Measurements from ENCODE around the gene AGAP1.

AGAP1 gene

GRCh38 chr2:235713189-235713588 lies 219.3 kb downstream of the AGAP1 start:
- TF ChIP-seq, protein P1, sequence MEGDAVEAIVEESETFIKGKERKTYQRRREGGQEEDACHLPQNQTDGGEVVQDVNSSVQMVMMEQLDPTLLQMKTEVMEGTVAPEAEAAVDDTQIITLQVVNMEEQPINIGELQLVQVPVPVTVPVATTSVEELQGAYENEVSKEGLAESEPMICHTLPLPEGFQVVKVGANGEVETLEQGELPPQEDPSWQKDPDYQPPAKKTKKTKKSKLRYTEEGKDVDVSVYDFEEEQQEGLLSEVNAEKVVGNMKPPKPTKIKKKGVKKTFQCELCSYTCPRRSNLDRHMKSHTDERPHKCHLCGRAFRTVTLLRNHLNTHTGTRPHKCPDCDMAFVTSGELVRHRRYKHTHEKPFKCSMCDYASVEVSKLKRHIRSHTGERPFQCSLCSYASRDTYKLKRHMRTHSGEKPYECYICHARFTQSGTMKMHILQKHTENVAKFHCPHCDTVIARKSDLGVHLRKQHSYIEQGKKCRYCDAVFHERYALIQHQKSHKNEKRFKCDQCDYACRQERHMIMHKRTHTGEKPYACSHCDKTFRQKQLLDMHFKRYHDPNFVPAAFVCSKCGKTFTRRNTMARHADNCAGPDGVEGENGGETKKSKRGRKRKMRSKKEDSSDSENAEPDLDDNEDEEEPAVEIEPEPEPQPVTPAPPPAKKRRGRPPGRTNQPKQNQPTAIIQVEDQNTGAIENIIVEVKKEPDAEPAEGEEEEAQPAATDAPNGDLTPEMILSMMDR (IDR thresholded peaks at IDR 0.05; ENCODE audit: insufficient read depth, low read depth, low read length, missing control alignments) = no peak
- no peak overlapping the region for H3K4me3 ChIP-seq (ENCODE audit: low read depth, low read length)
- DNase-seq (ENCODE audit: low read depth) = no peak

- TF ChIP-seq, protein P1 (IDR thresholded peaks at IDR 0.05; ENCODE audit: insufficient read depth, low read depth, low read length, missing control alignments) = no peak
- no peak overlapping the region for H3K4me3 ChIP-seq (ENCODE audit: low read depth, low read length)
- no peak for DNase-seq (ENCODE audit: low read depth)
Observed at GRCh38 chr2:235715601-235716000, 221.8 kb downstream of the AGAP1 start.

DNA sequence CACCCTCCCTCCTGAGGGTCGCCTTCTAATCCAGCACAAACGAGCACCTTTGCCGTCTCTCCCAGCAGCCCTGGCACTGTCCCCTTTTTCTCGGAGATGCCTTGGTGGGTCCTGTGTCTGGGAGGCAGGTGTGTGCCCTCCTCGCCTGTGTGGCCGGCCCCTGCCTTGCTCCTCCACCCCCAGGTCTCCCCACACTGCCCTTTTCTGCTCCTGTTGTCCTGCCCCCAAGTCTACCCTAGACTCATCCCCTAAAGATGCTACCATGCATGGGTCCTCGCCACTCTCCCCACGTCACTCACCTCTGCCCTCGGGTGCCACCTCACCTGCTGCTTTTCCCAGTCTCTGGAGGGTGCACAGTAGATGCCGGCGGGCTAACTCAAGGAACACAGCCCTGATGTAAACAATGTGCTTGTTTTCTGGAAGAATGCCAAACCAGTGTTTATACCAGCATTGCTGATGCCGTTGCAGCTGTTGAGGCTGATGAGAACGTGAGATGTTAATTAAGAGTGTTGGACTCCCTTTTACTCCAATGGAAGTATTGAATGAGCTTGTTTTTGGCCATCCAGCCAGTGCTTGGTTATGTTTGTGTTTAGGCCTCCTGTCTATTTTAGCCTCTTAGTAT lies 223.1 kb downstream of the AGAP1 start:
- H3K4me3 ChIP-seq (ENCODE audit: low read depth, low read length) = no peak overlapping the region
- TF ChIP-seq, protein P1 (IDR thresholded peaks at IDR 0.05; ENCODE audit: insufficient read depth, low read depth, low read length, missing control alignments) = no peak
- DNase-seq (ENCODE audit: low read depth) = no peak

- no peak for DNase-seq (ENCODE audit: low read depth)
- TF ChIP-seq, protein P1 (IDR thresholded peaks at IDR 0.05; ENCODE audit: insufficient read depth, low read depth, low read length, missing control alignments) = no peak
- H3K4me3 ChIP-seq (ENCODE audit: low read depth, low read length) = no peak overlapping the region
Observed at GRCh38 chr2:235719146-235719942, 225.5 kb downstream of the AGAP1 start.

- TF ChIP-seq, protein P1 (IDR thresholded peaks at IDR 0.05; ENCODE audit: insufficient read depth, low read depth, low read length, missing control alignments) = no peak
- H3K4me3 ChIP-seq (ENCODE audit: low read depth, low read length) = no peak overlapping the region
- DNase-seq (ENCODE audit: low read depth) = no peak
Observed at GRCh38 chr2:235721625-235722024, 227.8 kb downstream of the AGAP1 start.

GRCh38 chr2:235722869-235723268 lies 229.0 kb downstream of the AGAP1 start:
- H3K4me3 ChIP-seq (ENCODE audit: low read depth, low read length) = no peak overlapping the region
- no peak for DNase-seq (ENCODE audit: low read depth)
- TF ChIP-seq, protein P1 (IDR thresholded peaks at IDR 0.05; ENCODE audit: insufficient read depth, low read depth, low read length, missing control alignments) = no peak

Measured in GM12865 (cell line).